Measurements from ENCODE around the gene IMPDH1.

Gene IMPDH1

DNA sequence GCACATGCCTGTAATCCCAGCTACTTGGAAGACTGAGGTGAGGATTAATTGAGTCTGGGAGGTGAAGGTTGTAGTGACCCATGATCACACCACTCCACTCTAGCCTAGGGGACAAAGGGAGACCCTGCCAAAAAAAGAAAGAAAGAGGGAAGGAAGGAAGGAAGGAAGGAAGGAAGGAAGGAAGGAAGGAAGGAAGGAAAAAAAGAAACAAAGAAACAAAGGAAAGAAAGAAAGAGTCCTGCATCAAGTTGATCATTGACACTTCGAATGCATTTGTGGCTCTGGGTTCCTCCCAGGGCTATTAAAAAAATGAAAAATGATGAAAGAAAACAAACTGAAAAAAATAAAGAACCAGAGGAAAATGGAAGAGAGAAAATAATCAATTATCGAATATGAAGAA, 44.4 kb downstream of the IMPDH1 start:
- Histone ChIP-seq H3K4me1 (ENCODE audit: low read length) (no peaks in the 10 kb centered on the region; the same call in 1 of the 2 replicates), H3K4me3 (ENCODE audit: low read length) (no peak overlapping the region), H3K79me2 (ENCODE audit: low read length) (no peaks in the 10 kb centered on the region), H3K27me3 (replicated peaks; ENCODE audit: insufficient read depth, low read length) (peaks cover 58% of the 10 kb centered on the region), H3K36me3 (replicated peaks; ENCODE audit: insufficient read depth, low read length) (no peaks in the 10 kb centered on the region), H3K9ac (ENCODE audit: low read length) (no peak overlapping the region), H3K27ac (ENCODE audit: low read length) (no peak overlapping the region), H4K20me1 (ENCODE audit: insufficient read depth, low read length) (no peaks in the 10 kb centered on the region), H3F3A (ENCODE audit: insufficient read depth, low read length) (no peaks in the 10 kb centered on the region), H3K9me2 (replicated peaks; ENCODE audit: insufficient read depth, low read length) (no peaks in the 10 kb centered on the region), H2AFZ (ENCODE audit: low read length) (no peak overlapping the region), H3K4me2 (ENCODE audit: low read depth, low read length) (no peak overlapping the region), H3K9me3 (replicated peaks; ENCODE audit: insufficient read depth, low read length) (no peaks in the 10 kb centered on the region)
- DNase-seq = no peak
- TF ChIP-seq, protein P1, sequence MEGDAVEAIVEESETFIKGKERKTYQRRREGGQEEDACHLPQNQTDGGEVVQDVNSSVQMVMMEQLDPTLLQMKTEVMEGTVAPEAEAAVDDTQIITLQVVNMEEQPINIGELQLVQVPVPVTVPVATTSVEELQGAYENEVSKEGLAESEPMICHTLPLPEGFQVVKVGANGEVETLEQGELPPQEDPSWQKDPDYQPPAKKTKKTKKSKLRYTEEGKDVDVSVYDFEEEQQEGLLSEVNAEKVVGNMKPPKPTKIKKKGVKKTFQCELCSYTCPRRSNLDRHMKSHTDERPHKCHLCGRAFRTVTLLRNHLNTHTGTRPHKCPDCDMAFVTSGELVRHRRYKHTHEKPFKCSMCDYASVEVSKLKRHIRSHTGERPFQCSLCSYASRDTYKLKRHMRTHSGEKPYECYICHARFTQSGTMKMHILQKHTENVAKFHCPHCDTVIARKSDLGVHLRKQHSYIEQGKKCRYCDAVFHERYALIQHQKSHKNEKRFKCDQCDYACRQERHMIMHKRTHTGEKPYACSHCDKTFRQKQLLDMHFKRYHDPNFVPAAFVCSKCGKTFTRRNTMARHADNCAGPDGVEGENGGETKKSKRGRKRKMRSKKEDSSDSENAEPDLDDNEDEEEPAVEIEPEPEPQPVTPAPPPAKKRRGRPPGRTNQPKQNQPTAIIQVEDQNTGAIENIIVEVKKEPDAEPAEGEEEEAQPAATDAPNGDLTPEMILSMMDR (IDR thresholded peaks at IDR 0.05; ENCODE audit: low read length) = no peak
- TF ChIP-seq EZH2 (optimal IDR thresholded peaks at IDR 0.05; ENCODE audit: low read depth, low read length) (no peak), EZH2phosphoT487 (IDR thresholded peaks at IDR 0.05; ENCODE audit: low read length) (no peak)

- H2AFZ ChIP-seq (ENCODE audit: low read length) = no peak overlapping the region
- no peaks in the 10 kb centered on the region for H4K20me1 ChIP-seq (ENCODE audit: insufficient read depth, low read length)
- no peaks in the 10 kb centered on the region; the same call in 1 of the 2 replicates for H3K4me1 ChIP-seq (ENCODE audit: low read length)
- no peak overlapping the region for H3K9ac ChIP-seq (ENCODE audit: low read length)
- TF ChIP-seq EZH2phosphoT487 (IDR thresholded peaks at IDR 0.05; ENCODE audit: low read length) (no peak), EZH2 (optimal IDR thresholded peaks at IDR 0.05; ENCODE audit: low read depth, low read length) (no peak)
- TF ChIP-seq, protein P1 (IDR thresholded peaks at IDR 0.05; ENCODE audit: low read length) = no peak
- no peak overlapping the region for H3K27ac ChIP-seq (ENCODE audit: low read length)
- no peaks in the 10 kb centered on the region for H3K9me2 ChIP-seq (replicated peaks; ENCODE audit: insufficient read depth, low read length)
- no peaks in the 10 kb centered on the region for H3K79me2 ChIP-seq (ENCODE audit: low read length)
- H3K36me3 ChIP-seq (replicated peaks; ENCODE audit: insufficient read depth, low read length) = no peaks in the 10 kb centered on the region
- DNase-seq = no peak
- no peak overlapping the region for H3K4me2 ChIP-seq (ENCODE audit: low read depth, low read length)
- peaks cover 69% of the 10 kb centered on the region for H3K27me3 ChIP-seq (replicated peaks; ENCODE audit: insufficient read depth, low read length)
- H3K9me3 ChIP-seq (replicated peaks; ENCODE audit: insufficient read depth, low read length) = no peaks in the 10 kb centered on the region
- H3K4me3 ChIP-seq (ENCODE audit: low read length) = no peak overlapping the region
- no peaks in the 10 kb centered on the region for H3F3A ChIP-seq (ENCODE audit: insufficient read depth, low read length)
These were observed 45.5 kb downstream of the IMPDH1 start for GRCh38 chr7:128364166-128364870.

DNA sequence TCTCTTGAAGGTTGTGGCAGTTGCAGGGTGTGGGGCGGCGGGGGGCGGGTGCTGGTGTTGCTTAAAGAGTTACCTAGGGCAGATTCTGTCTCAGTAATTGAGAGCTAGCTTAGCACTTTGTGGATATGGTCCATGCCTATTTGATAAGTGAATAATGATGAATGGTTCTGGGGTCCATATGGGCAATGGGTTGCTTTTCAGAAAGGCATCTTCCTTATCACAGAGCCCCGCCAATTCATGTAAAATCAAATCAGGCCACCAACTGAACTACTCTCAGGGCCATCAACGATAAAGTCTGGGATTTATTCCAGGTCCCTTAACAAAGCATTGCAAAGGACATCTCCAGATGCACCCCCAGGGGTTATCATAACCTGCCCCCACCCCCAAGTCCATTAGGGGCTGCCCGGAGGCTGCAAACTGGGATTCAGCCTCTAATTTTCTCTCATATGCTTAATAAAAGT, 46.5 kb downstream of the IMPDH1 start:
- Histone ChIP-seq H3K4me1 (ENCODE audit: low read length) (no peaks in the 10 kb centered on the region; the same call in 1 of the 2 replicates), H3K4me2 (ENCODE audit: low read depth, low read length) (no peak overlapping the region), H2AFZ (ENCODE audit: low read length) (no peak overlapping the region), H4K20me1 (ENCODE audit: insufficient read depth, low read length) (no peaks in the 10 kb centered on the region), H3F3A (ENCODE audit: insufficient read depth, low read length) (no peaks in the 10 kb centered on the region), H3K4me3 (ENCODE audit: low read length) (no peak overlapping the region), H3K27ac (ENCODE audit: low read length) (no peak overlapping the region), H3K27me3 (replicated peaks; ENCODE audit: insufficient read depth, low read length) (peaks cover 79% of the 10 kb centered on the region), H3K79me2 (ENCODE audit: low read length) (no peaks in the 10 kb centered on the region), H3K9me3 (replicated peaks; ENCODE audit: insufficient read depth, low read length) (no peaks in the 10 kb centered on the region), H3K9me2 (replicated peaks; ENCODE audit: insufficient read depth, low read length) (no peaks in the 10 kb centered on the region), H3K9ac (ENCODE audit: low read length) (no peak overlapping the region), H3K36me3 (replicated peaks; ENCODE audit: insufficient read depth, low read length) (no peaks in the 10 kb centered on the region)
- TF ChIP-seq, protein P1 (IDR thresholded peaks at IDR 0.05; ENCODE audit: low read length) = no peak
- TF ChIP-seq EZH2phosphoT487 (IDR thresholded peaks at IDR 0.05; ENCODE audit: low read length) (no peak), EZH2 (optimal IDR thresholded peaks at IDR 0.05; ENCODE audit: low read depth, low read length) (no peak)
- no peak for DNase-seq
